Uterus (tissue), 4 donors: Measurements from ENCODE around the gene CYP11A1. TPM values are rescaled to one million over a fixed set of nuclear protein-coding genes. Genes with fewer than 3 reads are reported as not detected.
A peak's percentile ranks its signal among the peaks of the same experiment; 100 is the strongest.

Source experiments
- DNase-seq, 2 donors: peaks; one replicate each; pipeline ENCODE4 v3.0.0-alpha.2; 2019 to 2020
- H3K27ac ChIP-seq, 2 donors: fragments of 200-600 bp; sonication (generic); 1 replicate in 1 of 2; 2 replicates in 1 of 2; pipeline ENCODE4 v1.5.1; 2016 to 2018
- H3K27me3 ChIP-seq, 2 donors: fragments of 200-600 bp; sonication (generic); one replicate each; pipeline ENCODE4 v1.5.1; 2018 to 2019; ENCODE audit warnings: control low read depth in 1 of 2
- H3K36me3 ChIP-seq, 2 donors: fragments of 200-600 bp; sonication (generic); one replicate each; pipeline ENCODE4 v1.5.1; 2019; ENCODE audit warnings: control low read depth in 1 of 2
- H3K4me1 ChIP-seq, 2 donors: fragments of 200-600 bp; sonication (generic); one replicate each; pipeline ENCODE4 v1.5.1; 2018 to 2019; ENCODE audit warnings: control low read depth in 1 of 2
- H3K4me3 ChIP-seq, 2 donors: fragments of 200-600 bp; sonication (generic); 1 replicate in 1 of 2; 2 replicates in 1 of 2; pipeline ENCODE4 v1.5.1; 2018 to 2019; ENCODE audit warnings: mild to moderate bottlenecking in 1 of 2
- H3K9me3 ChIP-seq, 2 donors: fragments of 200-600 bp; sonication (generic); one replicate each; pipeline ENCODE4 v1.5.1; 2019; ENCODE audit warnings: control low read depth in 1 of 2
- CTCF ChIP-seq, 4 experiments: fragments of 200-600 bp in 2 of 4; fragments of 450-650 bp in 2 of 4; sonication (generic) in 2 of 4; IDR thresholded peaks; one replicate each; pipeline ENCODE4 v1.5.1; 2016 to 2019; ENCODE audit warnings: antibody characterized with exemption in 4 of 4, mild to moderate bottlenecking in 2 of 4, moderate library complexity in 1 of 4
- POLR2A ChIP-seq, 2 donors: fragments of 450-650 bp; IDR thresholded peaks; one replicate each; pipeline ENCODE4 v1.6.1; 2016; ENCODE audit warnings: antibody characterized with exemption in 2 of 2, mild to moderate bottlenecking in 1 of 2, moderate library complexity in 1 of 2
- intact Hi-C: fragments of 100-400 bp; cut with DNase I; formaldehyde crosslinking; loops from one replicate; pipeline ENCODE4 v1.15.1; 2023; ENCODE audit warnings: low total_unique reads
- total RNA-seq, 4 donors: library from RNA; depleted of rRNA in 3 of 4; stranded (reverse); fragments of >200 nt in 3 of 4; gene quantifications; one replicate each; pipeline versions ENCODE4 v1.1.0 to v1.2.4, GENCODE V29; 2014 to 2023
- donor health status: DM: yes; HTN: yes; CAD: no.

The CYP11A1 gene
- total RNA-seq, 4 donors from 2014 or later = 1.1 to 2.3 TPM; not detected in 2

GRCh38 chr15:74405823-74406222 lies 38.4 kb upstream of the CYP11A1 start:
- no peak for DNase-seq

GRCh38 chr15:74403991-74404563 lies 36.6 kb upstream of the CYP11A1 start:
- intact Hi-C loops = no loop called here
- Histone ChIP-seq H3K4me3 (no peak overlapping the region), H3K27me3 (no peaks in the 10 kb centered on the region), H3K36me3 (no peaks in the 10 kb centered on the region), H3K27ac (no peak overlapping the region), H3K4me1 (no peaks in the 10 kb centered on the region), H3K9me3 (no peaks in the 10 kb centered on the region)
- peak in 1 of 2 donors; percentile 66 for DNase-seq
- TF ChIP-seq CTCF (IDR thresholded peaks at IDR 0.05) (no peak), POLR2A (IDR thresholded peaks at IDR 0.05) (no peak)

More at GRCh38 chr15:74405823-74406222, 38.4 kb upstream of the CYP11A1 start:
- TF ChIP-seq CTCF (IDR thresholded peaks at IDR 0.05) (no peak), POLR2A (IDR thresholded peaks at IDR 0.05) (no peak)
- no peaks in the 10 kb centered on the region for H3K36me3 ChIP-seq
- H3K27ac ChIP-seq = peak overlapping the region; percentile 74 to 76
- intact Hi-C loops = no loop called here
- H3K9me3 ChIP-seq = no peaks in the 10 kb centered on the region
- H3K27me3 ChIP-seq = no peaks in the 10 kb centered on the region
- H3K4me3 ChIP-seq = no peak overlapping the region
- no peaks in the 10 kb centered on the region for H3K4me1 ChIP-seq

GRCh38 chr15:74403588-74403919 lies 36.1 kb upstream of the CYP11A1 start:
- H3K36me3 ChIP-seq = no peaks in the 10 kb centered on the region
- intact Hi-C loops = no loop called here
- H3K4me3 ChIP-seq = no peak overlapping the region
- TF ChIP-seq CTCF (IDR thresholded peaks at IDR 0.05) (no peak), POLR2A (IDR thresholded peaks at IDR 0.05) (no peak)
- H3K9me3 ChIP-seq = no peaks in the 10 kb centered on the region
- no peaks in the 10 kb centered on the region for H3K27me3 ChIP-seq
- no peak for DNase-seq
- no peak overlapping the region for H3K27ac ChIP-seq
- no peaks in the 10 kb centered on the region for H3K4me1 ChIP-seq

GRCh38 chr15:74402873-74403587 lies 35.6 kb upstream of the CYP11A1 start:
- H3K27me3 ChIP-seq = no peaks in the 10 kb centered on the region
- intact Hi-C loops = no loop called here
- H3K9me3 ChIP-seq = no peaks in the 10 kb centered on the region
- H3K36me3 ChIP-seq = no peaks in the 10 kb centered on the region
- DNase-seq = no peak
- no peak for TF ChIP-seq CTCF (IDR thresholded peaks at IDR 0.05)
- TF ChIP-seq POLR2A (IDR thresholded peaks at IDR 0.05) = no peak
- no peak overlapping the region for H3K27ac ChIP-seq
- H3K4me3 ChIP-seq = no peak overlapping the region
- no peaks in the 10 kb centered on the region for H3K4me1 ChIP-seq

- Histone ChIP-seq H3K27ac (no peak overlapping the region), H3K4me1 (no peaks in the 10 kb centered on the region), H3K4me3 (no peak overlapping the region), H3K9me3 (no peaks in the 10 kb centered on the region), H3K36me3 (no peaks in the 10 kb centered on the region), H3K27me3 (no peaks in the 10 kb centered on the region)
- no peak for DNase-seq
- intact Hi-C loops = no loop called here
- TF ChIP-seq POLR2A (IDR thresholded peaks at IDR 0.05) (no peak), CTCF (IDR thresholded peaks at IDR 0.05) (no peak)
These were observed 34.9 kb upstream of the CYP11A1 start for GRCh38 chr15:74402337-74402841.
